Right atrium auricular region (tissue), 2 donors: Measurements from ENCODE around the gene TNFSF9. TPM values are rescaled to one million over a fixed set of nuclear protein-coding genes. Genes with fewer than 3 reads are reported as not detected.

ENCODE experiments used
- DNase-seq: peaks from one replicate; pipeline ENCODE4 v3.0.0-alpha.2; 2019; ENCODE audit warnings: low spot score
- H3K27ac ChIP-seq, 2 donors: fragments of 200-600 bp; sonication (generic); 1 replicate in 1 of 2; 2 replicates in 1 of 2; pipeline ENCODE4 v1.5.1; 2016 to 2019
- H3K27me3 ChIP-seq, 2 donors: fragments of 200-600 bp; sonication (generic); one replicate each; pipeline versions ENCODE4 v1.5.1 to v1.6.0; 2017 to 2019
- H3K36me3 ChIP-seq: fragments of 200-600 bp; sonication (generic); one replicate; pipeline ENCODE4 v1.5.1; 2016
- H3K4me1 ChIP-seq, 2 donors: fragments of 200-600 bp; sonication (generic); one replicate each; pipeline versions ENCODE4 v1.5.1 to v1.6.0; 2017 to 2019
- H3K4me3 ChIP-seq, 2 donors: fragments of 200-600 bp; sonication (generic); 1 replicate in 1 of 2; 2 replicates in 1 of 2; pipeline ENCODE4 v1.5.1; 2017 to 2019; ENCODE audit warnings: mild to moderate bottlenecking in 1 of 2, moderate library complexity in 1 of 2
- H3K9me3 ChIP-seq, 2 donors: fragments of 200-600 bp; sonication (generic); one replicate each; pipeline ENCODE4 v1.5.1; 2019
- total RNA-seq, 2 donors: library from RNA; depleted of rRNA; stranded (reverse); fragments of >200 nt; gene quantifications; one replicate each; pipeline ENCODE4 v1.1.0, GENCODE V29; 2016
- TF ChIP-seq, protein P1 (sequence below), 2 donors: fragments of 200-600 bp; sonication (generic); IDR thresholded peaks; one replicate each; pipeline ENCODE4 v1.5.1; 2019; ENCODE audit warnings: antibody characterized with exemption in 2 of 2

Gene TNFSF9
- total RNA-seq, 2 donors from 2014 or later = 0.43 TPM; not detected in 1

DNA sequence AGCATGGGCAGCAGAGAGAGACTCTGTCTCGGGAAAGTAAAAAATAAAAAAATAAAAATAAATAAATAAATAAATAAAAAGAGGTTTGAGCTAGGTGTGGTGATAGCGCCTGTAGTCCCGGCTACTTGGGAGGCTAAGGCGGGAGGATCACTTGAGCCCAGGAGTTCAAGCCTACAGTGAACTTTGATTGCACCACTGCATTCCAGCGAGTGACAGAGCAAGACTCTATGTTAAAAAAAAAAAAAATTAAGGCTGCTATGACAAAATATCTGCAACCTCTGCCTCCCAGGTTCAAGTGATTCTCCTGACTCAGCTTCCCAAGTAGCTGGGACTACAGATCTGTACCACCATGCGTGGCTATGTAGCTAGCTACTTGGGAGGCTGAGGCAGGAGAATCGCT, 46.0 kb upstream of the TNFSF9 start:
- H3K9me3 ChIP-seq = no peaks in the 10 kb centered on the region
- TF ChIP-seq, protein P1, sequence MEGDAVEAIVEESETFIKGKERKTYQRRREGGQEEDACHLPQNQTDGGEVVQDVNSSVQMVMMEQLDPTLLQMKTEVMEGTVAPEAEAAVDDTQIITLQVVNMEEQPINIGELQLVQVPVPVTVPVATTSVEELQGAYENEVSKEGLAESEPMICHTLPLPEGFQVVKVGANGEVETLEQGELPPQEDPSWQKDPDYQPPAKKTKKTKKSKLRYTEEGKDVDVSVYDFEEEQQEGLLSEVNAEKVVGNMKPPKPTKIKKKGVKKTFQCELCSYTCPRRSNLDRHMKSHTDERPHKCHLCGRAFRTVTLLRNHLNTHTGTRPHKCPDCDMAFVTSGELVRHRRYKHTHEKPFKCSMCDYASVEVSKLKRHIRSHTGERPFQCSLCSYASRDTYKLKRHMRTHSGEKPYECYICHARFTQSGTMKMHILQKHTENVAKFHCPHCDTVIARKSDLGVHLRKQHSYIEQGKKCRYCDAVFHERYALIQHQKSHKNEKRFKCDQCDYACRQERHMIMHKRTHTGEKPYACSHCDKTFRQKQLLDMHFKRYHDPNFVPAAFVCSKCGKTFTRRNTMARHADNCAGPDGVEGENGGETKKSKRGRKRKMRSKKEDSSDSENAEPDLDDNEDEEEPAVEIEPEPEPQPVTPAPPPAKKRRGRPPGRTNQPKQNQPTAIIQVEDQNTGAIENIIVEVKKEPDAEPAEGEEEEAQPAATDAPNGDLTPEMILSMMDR (IDR thresholded peaks at IDR 0.05) = no peak
- no peak overlapping the region for H3K4me3 ChIP-seq
- H3K27ac ChIP-seq = no peak overlapping the region
- no peaks in the 10 kb centered on the region for H3K27me3 ChIP-seq
- H3K36me3 ChIP-seq = no peaks in the 10 kb centered on the region
- H3K4me1 ChIP-seq = no peaks in the 10 kb centered on the region
- DNase-seq = no peak

DNA sequence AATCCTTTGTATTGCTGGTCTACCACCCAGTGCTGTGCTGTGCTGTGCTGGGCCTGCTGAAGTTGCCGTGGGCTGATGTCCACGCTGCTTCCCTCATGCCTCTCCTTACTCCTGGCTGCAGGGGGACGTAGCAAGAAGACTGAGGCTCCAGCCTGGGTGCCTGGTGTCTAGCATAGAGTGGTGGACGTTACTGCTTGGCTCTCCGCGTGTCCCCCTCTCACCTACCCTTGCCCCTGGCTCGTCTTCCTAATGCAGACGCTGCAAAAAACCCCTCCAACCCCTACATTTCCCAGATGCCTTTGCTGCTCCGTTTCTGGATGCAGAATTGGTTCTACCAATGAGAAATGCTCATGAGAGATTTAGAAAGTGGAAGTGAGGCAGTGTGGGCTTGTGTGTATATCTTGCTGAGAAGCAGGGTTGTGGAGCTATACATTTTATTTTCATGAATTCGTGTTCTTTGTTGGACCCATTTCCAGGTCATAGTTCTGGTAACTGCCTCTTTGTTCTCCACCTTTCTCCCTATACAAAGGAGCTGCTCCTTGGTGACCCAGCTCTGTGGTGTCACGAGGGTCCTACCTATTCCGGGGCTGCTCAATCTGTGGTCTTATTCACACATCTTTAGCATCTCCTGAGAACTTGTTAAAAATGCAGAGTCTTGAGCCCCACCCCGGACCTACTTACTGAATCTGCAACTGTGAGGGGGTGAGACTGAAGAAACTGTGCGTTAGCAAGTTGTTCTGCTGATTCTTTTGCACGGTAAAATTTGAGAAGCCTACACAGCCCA, 41.4 kb upstream of the TNFSF9 start:
- peaks cover 0 to 13% of the 10 kb centered on the region in 2 donors for H3K9me3 ChIP-seq
- no peak overlapping the region for H3K27ac ChIP-seq
- TF ChIP-seq, protein P1 (IDR thresholded peaks at IDR 0.05) = no peak
- H3K27me3 ChIP-seq = no peaks in the 10 kb centered on the region
- no peak for DNase-seq
- no peaks in the 10 kb centered on the region for H3K36me3 ChIP-seq
- no peak overlapping the region for H3K4me3 ChIP-seq
- H3K4me1 ChIP-seq = no peaks in the 10 kb centered on the region

DNA sequence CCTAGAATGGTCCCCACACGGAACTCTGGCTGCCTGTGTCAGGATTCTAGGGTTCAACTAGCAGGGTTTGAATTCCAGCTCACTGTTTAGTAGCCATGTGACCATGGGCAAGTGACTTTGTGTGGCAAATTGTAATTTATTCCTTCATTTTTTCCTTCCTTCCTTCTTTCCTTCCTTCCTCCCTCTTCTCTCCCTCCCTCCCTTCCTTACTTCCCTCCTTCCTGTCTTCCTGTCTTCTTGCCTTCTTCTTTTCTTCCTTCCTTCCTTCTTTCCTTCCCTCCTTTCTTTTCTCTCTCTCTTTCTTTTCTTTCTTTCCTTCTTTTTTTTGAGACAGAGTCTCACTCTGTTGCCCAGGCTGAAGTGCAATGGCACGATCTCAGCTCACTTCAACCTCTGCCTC, 40.7 kb upstream of the TNFSF9 start:
- Histone ChIP-seq H3K4me1 (no peaks in the 10 kb centered on the region), H3K27me3 (no peaks in the 10 kb centered on the region), H3K36me3 (no peaks in the 10 kb centered on the region), H3K27ac (no peak overlapping the region), H3K4me3 (no peak overlapping the region), H3K9me3 (peaks cover 0 to 13% of the 10 kb centered on the region in 2 donors)
- TF ChIP-seq, protein P1 (IDR thresholded peaks at IDR 0.05) = no peak
- no peak for DNase-seq

DNA sequence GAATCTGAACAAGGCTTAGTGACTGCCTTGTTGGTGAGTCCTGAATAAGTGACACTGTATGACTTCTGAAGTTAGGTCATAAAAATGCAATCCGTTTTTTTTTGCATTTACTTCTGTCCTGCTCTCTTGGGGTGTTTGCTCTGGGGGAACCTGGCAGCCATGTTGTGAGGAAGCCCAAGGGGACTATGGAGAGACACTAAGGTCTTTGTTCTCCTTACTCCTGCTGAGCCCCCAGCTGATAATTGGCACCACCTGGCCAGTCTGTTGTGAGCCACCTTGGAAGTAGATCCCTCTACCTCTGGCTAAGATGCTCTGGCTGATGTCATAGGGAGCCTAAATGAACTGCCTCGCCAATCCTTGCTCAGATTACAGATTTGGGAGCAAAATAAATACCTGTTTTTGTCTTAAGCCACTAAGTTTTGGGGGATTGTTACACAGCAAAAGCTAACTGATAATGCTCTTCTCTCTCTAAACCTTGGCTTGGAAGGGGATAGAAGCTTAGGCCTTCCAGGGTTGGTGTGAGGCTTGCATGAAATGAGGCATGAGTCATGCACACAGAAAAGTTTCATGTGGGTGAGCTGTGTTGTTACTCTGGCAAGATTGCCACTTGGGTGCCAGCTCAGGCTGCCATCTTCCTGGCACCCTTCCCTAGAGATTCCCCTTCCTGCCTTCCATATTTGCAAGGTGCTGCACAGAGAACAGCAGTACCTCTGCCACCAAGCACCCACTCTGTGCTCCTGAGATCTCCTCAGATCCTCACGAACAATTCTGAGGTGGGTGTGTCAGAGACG, 38.8 kb upstream of the TNFSF9 start:
- Histone ChIP-seq H3K4me3 (no peak overlapping the region), H3K4me1 (no peaks in the 10 kb centered on the region), H3K27me3 (no peaks in the 10 kb centered on the region), H3K9me3 (peaks cover 0 to 13% of the 10 kb centered on the region in 2 donors), H3K36me3 (no peaks in the 10 kb centered on the region), H3K27ac (no peak overlapping the region)
- no peak for DNase-seq
- TF ChIP-seq, protein P1 (IDR thresholded peaks at IDR 0.05) = no peak

DNA sequence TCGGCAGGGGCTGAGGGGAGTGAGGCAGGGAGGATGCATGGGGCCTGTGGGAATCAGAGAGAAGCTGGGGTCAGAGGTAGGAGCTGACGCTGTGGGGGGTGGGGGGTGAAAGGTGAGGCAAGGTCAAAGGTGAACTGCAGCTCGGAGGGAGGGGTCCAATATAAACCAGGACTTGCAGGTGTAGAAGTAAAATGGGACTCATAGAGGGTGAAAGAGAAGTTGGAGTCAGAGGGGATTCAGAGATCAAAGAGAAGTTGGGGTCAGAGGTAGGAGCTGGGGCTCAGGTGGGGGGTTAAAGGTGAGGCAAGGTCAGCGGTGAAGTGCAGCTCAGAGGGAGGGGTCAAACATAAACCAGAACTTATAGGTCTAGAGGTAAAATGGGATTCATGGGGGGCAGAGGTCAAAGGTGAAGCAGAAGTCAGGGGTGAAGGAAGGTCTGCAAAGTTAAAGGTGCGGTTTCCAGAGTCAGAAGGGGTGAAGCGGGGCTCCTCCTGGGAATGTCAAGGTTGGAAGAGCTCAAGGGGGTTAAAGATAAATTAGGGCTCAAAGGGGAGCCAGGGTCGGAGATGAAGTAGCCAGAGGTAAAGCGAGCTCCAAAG, 36.3 kb upstream of the TNFSF9 start:
- no peak for DNase-seq
- H3K36me3 ChIP-seq = no peaks in the 10 kb centered on the region
- no peak overlapping the region for H3K4me3 ChIP-seq
- TF ChIP-seq, protein P1 (IDR thresholded peaks at IDR 0.05) = no peak
- no peak overlapping the region for H3K27ac ChIP-seq
- peaks cover 0 to 13% of the 10 kb centered on the region in 2 donors for H3K9me3 ChIP-seq
- no peaks in the 10 kb centered on the region for H3K4me1 ChIP-seq
- H3K27me3 ChIP-seq = no peaks in the 10 kb centered on the region
